SU-DHL-6 (cell line): Measurements from ENCODE around the gene ZRANB3.

Experiments used
- H2AFZ ChIP-seq: fragments of 200-600 bp; sonication (generic); 2 replicates; pipeline ENCODE4 v1.6.1; 2014; ENCODE audit warnings: low read depth, mild to moderate bottlenecking, moderate library complexity, mixed read lengths, antibody characterized with exemption, low read length; ENCODE audit not compliant: severe bottlenecking
- H3F3A ChIP-seq: fragments of 200-600 bp; shearing (Covaris generic); 2 replicates; pipeline ENCODE4 v1.6.0; 2016; ENCODE audit warnings: antibody characterized with exemption, mild to moderate bottlenecking; ENCODE audit not compliant: insufficient read depth
- H3K27ac ChIP-seq: fragments of 200-600 bp; sonication (generic); 2 replicates; pipeline ENCODE4 v1.5.1; 2016; ENCODE audit warnings: low read depth, mild to moderate bottlenecking, low read length, moderate library complexity, mixed read lengths
- H3K27me3 ChIP-seq: fragments of 200-600 bp; sonication (generic), shearing (Covaris generic); 2 replicates; pipeline ENCODE4 v1.6.0; 2014; ENCODE audit warnings: mild to moderate bottlenecking, low read length
- H3K36me3 ChIP-seq: fragments of 200-600 bp; sonication (generic); 2 replicates; pipeline ENCODE4 v1.6.1; 2014; ENCODE audit warnings: mild to moderate bottlenecking, low read length, mixed read lengths
- H3K4me2 ChIP-seq: fragments of 300-600, 200-600 bp; shearing (Covaris generic), sonication (generic); 2 replicates; pipeline ENCODE4 v1.6.0; 2014; ENCODE audit warnings: low read length, low read depth, mild to moderate bottlenecking; ENCODE audit not compliant: poor library complexity, severe bottlenecking
- H3K4me3 ChIP-seq: fragments of 200-600 bp; sonication (generic); 2 replicates; pipeline ENCODE4 v1.5.1; 2014; ENCODE audit warnings: antibody characterized with exemption, low read length, mild to moderate bottlenecking, mixed read lengths; ENCODE audit not compliant: insufficient read depth, poor library complexity, severe bottlenecking
- H3K79me2 ChIP-seq: fragments of 200-600 bp; sonication (generic); 2 replicates; pipeline ENCODE4 v1.6.1; 2014; ENCODE audit warnings: mild to moderate bottlenecking, low read length, moderate library complexity; ENCODE audit not compliant: insufficient read depth
- H3K9ac ChIP-seq: fragments of 200-600 bp; sonication (generic); 2 replicates; pipeline ENCODE4 v1.7.0; 2014; ENCODE audit warnings: mild to moderate bottlenecking, low read length
- H3K9me2 ChIP-seq: fragments of 200-600 bp; sonication (generic); replicated peaks from 2 replicates; pipeline ENCODE4 v1.6.1; 2014; ENCODE audit warnings: low read length; ENCODE audit not compliant: insufficient read depth
- H3K9me3 ChIP-seq: fragments of 200-600 bp; sonication (generic); 2 replicates; pipeline ENCODE4 v1.6.1; 2014; ENCODE audit warnings: low read length, mixed read lengths; ENCODE audit not compliant: insufficient read depth
- H4K20me1 ChIP-seq: fragments of 200-600 bp; sonication (generic); 2 replicates; pipeline ENCODE4 v1.6.1; 2014; ENCODE audit warnings: low read depth, mild to moderate bottlenecking, antibody characterized with exemption, low read length, moderate library complexity, mixed read lengths
- CTCF ChIP-seq: fragments of 200-600 bp; sonication (generic); IDR thresholded peaks from one replicate; pipeline ENCODE4 v1.5.1; 2017; ENCODE audit warnings: antibody characterized with exemption, mild to moderate bottlenecking, low read length, moderate library complexity; ENCODE audit not compliant: insufficient read depth, poor library complexity, severe bottlenecking
- EZH2phosphoT487 ChIP-seq: fragments of 200-600 bp; sonication (generic), shearing (Covaris generic); conservative IDR thresholded peaks from 2 replicates; pipeline ENCODE4 v1.6.1; 2018; ENCODE audit warnings: mild to moderate bottlenecking, antibody characterized with exemption, low read length, moderate library complexity, mixed read lengths

Gene ZRANB3

GRCh38 chr2:135320465-135321355 is 210.3 kb downstream of the ZRANB3 start:
- no peaks in the 10 kb centered on the region for H3K9me3 ChIP-seq
- no peaks in the 10 kb centered on the region for H3K79me2 ChIP-seq
- no peaks in the 10 kb centered on the region for H3K27me3 ChIP-seq
- no peak overlapping the region for H3K9ac ChIP-seq
- no peaks in the 10 kb centered on the region for H3F3A ChIP-seq
- no peaks in the 10 kb centered on the region for H4K20me1 ChIP-seq
- no peak overlapping the region for H2AFZ ChIP-seq
- no peak overlapping the region for H3K27ac ChIP-seq
- no peaks in the 10 kb centered on the region for H3K36me3 ChIP-seq
- H3K4me3 ChIP-seq = no peak overlapping the region
- no peak for TF ChIP-seq CTCF
- TF ChIP-seq EZH2phosphoT487 = no peak
- H3K4me2 ChIP-seq = no peak overlapping the region
- H3K9me2 ChIP-seq = no peaks in the 10 kb centered on the region

GRCh38 chr2:135318808-135319207 is 212.2 kb downstream of the ZRANB3 start:
- Histone ChIP-seq H4K20me1 (no peaks in the 10 kb centered on the region), H3K27me3 (no peaks in the 10 kb centered on the region), H2AFZ (no peak overlapping the region), H3K9me2 (no peaks in the 10 kb centered on the region), H3K36me3 (no peaks in the 10 kb centered on the region), H3K4me2 (no peak overlapping the region), H3F3A (no peaks in the 10 kb centered on the region), H3K4me3 (no peak overlapping the region), H3K79me2 (no peaks in the 10 kb centered on the region), H3K27ac (no peak overlapping the region), H3K9me3 (no peaks in the 10 kb centered on the region), H3K9ac (no peak overlapping the region)
- no peak for TF ChIP-seq CTCF
- no peak for TF ChIP-seq EZH2phosphoT487

GRCh38 chr2:135317375-135317774 is 213.6 kb downstream of the ZRANB3 start:
- Histone ChIP-seq H3K79me2 (no peaks in the 10 kb centered on the region), H3K9me3 (no peaks in the 10 kb centered on the region), H3K9ac (no peak overlapping the region), H4K20me1 (no peaks in the 10 kb centered on the region), H3K27me3 (no peaks in the 10 kb centered on the region), H3K4me2 (no peak overlapping the region), H3K36me3 (no peaks in the 10 kb centered on the region), H3K4me3 (no peak overlapping the region), H2AFZ (no peak overlapping the region), H3F3A (no peaks in the 10 kb centered on the region), H3K9me2 (no peaks in the 10 kb centered on the region), H3K27ac (no peak overlapping the region)
- no peak for TF ChIP-seq CTCF
- no peak for TF ChIP-seq EZH2phosphoT487
